ENCODE data around the gene EHMT1.
"Not testable (repeated sequence)": the region's sequence is repeated elsewhere in the genome, so short reads cannot be mapped to it uniquely, and the experiment has no call there.

EHMT1 gene

GRCh38 chr9:137720571-137721110, 101.8 kb downstream of the EHMT1 start:
- DNase-seq: no peak

GRCh38 chr9:137721479-137721878, 102.7 kb downstream of the EHMT1 start:
- no peak for DNase-seq

DNA sequence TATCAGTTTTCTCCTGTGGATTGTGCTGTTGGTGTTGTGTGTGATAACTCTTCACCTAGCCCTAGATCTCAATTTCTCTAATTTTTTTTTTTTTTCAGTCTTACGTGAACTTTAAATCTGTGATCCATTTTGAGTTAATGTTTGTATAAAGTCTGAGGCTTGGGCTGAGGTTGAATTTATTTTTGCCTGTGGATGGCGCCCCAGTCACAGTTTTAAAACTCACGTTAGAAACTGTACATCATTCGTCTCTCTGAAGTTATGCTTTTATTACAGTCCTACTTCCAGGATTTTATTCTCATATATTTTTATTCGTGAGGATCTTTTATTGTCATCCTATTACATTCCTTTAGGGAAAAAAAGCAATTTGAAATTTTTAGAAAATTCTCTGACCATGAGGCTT, 103.1 kb downstream of the EHMT1 start:
- DNase-seq: no peak

- DNase-seq: no peak
Observed at GRCh38 chr9:137722481-137722880, 103.7 kb downstream of the EHMT1 start.

GRCh38 chr9:137723356-137723755, 104.6 kb downstream of the EHMT1 start:
- not testable (repeated sequence) for DNase-seq

DNA sequence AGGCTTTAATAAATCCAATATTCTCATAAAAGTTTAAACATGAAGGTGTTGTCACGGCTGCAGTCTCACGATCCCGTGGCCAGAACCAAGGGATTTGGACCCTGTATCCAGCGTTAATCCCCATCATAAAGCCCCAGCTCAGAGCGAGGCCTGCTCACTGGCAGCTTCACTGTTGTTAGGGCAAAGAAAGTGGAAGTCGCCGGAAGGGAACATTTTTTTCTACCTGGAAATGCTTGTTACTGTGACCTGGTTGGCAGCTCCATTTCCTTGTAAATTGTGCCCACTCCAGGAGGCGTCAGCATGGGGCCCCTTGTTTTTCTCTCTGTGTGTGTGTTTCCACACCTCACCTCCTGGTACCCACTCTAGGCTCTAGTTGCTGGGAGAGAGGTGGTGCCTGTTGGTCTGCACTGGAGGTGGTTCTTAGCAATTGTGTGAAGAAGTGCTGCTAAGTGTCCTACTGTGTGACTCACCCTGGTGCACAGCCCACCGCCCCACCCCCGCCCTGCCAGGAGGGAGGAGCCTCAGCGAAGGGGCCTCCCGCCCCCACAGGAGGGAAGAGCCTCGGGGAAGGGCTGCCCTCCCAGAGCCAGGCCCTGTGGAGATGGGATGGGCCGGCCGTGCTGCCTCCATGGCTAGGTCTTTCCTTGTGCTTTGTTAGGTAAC, 105.1 kb downstream of the EHMT1 start:
- no peak for DNase-seq

GRCh38 chr9:137724818-137725240, 106.0 kb downstream of the EHMT1 start:
- no peak for DNase-seq

DNA sequence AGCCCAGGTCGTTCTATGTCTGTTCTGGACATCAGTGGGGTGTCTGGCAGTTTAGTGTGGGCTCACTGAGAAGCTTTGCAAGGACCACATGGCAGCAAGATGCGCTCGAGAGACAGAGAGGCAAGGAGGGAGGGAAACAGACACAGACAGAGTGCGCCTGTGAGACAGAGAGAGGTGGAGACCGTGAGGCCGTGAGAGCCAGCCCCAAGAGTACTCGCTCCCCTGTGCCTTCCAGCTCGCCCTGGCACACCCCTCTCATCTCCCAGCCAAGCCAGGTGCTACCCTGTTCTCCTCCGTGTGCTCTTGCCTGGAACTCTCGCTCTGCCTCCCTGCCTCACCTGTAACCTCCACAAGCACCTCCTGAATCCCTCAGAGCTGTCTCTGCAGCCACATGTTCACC, 106.8 kb downstream of the EHMT1 start:
- no peak for DNase-seq

GRCh38 chr9:137726336-137726735, 107.5 kb downstream of the EHMT1 start:
- not testable (repeated sequence) for DNase-seq

DNA sequence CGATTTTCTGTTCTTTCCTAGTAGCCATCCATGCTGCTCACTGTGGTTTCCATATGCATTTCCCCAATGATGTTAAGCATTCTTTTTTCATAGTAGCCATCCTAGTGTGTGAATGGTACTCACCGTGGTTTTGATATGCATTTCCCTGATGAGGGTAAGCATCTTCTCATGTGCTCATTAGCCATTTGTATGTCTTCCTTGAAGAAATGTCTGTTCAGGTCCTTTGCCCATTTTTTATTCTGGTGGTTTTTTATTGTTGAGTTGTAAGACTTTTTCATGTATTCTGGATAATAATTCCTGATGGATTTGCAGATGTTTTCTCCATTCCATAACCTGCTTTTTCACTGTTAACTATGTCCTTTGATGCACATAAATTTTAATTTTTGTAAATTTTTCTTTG, 108.0 kb downstream of the EHMT1 start:
- DNase-seq: no peak

- DNase-seq: no peak
Observed at GRCh38 chr9:137727716-137728115, 108.9 kb downstream of the EHMT1 start.

DNA sequence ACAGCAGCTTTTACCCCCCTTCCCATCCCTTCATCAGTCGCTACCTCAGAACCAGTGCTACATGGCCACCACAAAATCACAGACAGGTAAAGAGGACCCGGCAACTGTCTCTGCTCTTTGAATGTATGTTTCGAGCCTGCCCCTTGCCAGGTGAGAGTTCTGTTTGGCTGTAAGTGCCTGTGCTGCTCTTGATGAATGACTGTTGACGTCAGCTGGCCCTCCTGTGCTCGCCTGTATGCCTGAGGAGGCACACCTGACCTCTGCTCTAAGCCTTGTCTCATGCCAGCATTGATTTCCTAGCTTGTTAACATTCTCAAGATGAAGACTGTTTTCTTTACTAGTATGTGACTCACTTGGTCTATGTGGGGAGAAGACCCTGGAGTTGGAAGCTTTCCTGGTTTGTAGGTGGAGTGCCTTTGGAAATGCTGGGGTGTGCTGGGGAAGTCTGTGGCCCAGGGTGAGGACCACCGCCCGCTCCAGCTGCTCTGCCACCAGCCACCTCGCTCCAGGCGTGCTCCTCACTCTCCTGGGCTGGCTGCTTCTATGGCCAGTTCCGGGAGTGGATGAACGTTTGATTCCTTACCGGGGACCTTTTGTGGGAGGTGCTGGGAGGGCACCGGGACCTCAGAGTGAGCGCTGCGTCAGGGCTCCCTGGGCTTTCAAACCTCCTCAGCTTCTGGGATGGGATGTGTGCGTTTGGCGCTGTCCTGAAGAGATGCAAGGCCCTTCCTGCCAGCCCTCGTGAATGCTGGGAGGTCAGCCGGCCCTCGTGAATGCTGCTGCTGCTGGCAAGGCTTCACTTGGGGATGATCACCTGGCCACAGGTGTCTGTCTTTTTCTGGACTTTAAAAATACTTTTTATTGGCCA, 109.9 kb downstream of the EHMT1 start:
- DNase-seq: no peak

DNA sequence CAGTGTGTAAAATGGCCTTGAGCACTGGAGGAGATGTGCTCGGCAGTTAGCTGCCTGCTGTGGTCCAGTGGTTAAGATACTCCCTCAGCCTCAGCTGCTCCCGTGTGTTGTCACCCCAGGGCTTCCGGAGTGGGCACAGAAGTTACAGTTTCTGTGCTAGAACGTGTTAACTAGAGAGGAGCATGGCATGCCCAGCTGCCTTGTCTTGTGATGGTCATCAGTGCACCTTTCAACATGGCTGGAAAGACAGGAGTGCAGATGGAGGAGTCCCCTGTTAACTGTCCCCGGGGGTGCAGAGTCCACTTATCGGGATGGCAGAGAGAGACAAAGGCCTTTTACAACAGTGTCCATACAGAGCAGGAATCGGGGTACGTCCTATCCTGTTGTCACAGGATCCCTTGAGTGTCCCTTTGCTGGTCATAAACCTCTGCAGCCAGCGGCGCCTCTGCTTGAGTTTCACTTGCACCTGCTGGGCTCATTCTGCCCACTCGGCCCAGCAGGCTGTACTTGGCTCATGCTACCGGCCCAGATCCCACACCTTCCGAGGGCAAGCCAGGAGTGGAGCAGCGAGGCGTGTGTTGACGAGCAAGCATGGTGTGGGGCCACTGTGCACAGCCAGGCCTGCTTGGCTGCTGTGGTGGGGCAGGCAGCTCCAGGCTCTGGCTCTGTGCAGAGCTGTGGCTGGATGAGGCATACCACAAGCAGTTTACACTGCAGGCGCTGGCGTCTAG, 112.6 kb downstream of the EHMT1 start:
- DNase-seq: no peak

DNA sequence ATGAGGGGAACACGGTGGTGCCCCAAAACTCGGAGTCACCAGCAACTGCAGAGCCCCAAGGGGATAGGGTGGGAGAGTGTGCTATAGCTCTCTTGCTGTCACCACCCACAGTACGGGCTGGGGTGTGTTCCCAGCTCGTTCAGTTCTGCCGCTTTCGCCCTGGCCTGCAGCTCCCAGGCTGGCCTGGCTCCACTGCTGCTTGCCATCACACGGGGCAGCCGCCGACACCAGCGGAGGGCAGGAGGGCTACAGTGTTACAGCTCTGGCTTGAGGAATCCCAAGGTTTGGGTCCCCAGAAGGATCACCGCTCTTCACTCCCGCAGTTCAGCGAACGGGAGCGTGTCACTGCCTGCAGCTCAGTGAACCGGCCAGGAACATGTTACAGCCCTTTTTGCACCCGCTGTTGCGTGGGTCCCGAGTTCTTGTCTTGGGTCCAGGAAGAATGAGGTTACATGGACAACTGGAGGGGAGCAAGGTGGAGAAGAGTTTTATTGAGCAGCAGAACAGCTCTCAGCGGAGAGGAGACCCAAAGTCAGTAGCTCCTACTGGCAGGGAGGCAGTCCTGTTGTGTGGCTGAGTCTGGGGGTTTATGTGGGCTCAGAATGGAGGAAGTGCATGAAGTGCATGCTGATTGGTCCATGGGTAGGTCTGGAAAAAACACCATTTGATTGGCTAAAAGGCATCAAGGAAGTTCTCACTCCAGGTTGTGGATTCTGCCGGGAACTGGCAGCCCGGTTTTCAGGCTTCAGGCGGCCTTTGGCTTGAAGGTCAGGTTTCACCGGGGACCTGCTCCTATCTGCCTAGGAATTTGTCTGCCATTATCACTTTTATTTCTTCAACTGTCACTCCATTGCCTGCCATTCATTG, 113.4 kb downstream of the EHMT1 start:
- no peak for DNase-seq

- no peak for DNase-seq
Observed at GRCh38 chr9:137733429-137733828, 114.6 kb downstream of the EHMT1 start.

- no peak for DNase-seq
Observed at GRCh38 chr9:137734181-137734580, 115.4 kb downstream of the EHMT1 start.

DNA sequence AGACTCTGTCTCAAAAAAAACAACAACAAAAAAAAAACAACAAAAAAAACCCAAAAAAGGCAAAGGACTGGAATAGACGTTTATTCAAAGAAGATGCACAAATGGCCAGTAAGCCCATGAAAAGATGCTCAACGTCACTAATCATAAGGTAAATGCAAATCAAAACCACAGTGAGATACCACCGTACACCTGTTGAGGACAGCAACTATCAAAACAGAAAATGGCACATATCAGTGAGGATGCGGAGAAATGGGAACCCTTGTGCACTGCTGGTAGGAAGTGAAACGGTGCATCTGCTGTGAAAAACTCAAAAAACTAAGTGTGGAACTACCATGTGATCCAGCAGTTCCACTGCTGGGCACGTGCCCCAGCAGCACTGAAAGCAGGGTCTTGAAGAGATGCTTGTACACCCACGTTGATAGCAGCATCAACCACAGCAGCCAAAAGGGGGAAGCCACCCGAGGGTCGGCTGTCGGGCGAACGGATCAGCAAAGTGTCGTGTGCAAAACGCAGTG, 119.4 kb downstream of the EHMT1 start:
- not testable (repeated sequence) for DNase-seq

DNA sequence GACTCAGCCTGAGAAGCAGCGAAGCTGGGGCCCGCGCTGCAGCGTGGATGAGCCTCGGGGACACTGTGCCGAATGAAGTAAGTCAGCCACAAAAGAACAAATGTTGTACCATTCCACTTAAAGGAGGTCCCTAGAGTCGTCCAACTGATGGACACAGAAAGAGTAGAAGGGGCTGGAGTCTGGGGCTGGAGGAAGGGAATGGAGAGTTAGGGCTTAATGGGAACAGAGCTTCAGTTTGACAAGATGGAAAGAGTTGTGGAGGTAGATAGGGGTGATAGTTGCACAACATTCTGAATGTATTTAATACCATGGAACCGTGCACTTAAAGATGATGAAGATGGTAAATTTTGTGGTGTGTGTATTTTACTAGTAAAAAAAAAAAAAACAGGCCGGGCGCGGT, 119.9 kb downstream of the EHMT1 start:
- no peak for DNase-seq

DNA sequence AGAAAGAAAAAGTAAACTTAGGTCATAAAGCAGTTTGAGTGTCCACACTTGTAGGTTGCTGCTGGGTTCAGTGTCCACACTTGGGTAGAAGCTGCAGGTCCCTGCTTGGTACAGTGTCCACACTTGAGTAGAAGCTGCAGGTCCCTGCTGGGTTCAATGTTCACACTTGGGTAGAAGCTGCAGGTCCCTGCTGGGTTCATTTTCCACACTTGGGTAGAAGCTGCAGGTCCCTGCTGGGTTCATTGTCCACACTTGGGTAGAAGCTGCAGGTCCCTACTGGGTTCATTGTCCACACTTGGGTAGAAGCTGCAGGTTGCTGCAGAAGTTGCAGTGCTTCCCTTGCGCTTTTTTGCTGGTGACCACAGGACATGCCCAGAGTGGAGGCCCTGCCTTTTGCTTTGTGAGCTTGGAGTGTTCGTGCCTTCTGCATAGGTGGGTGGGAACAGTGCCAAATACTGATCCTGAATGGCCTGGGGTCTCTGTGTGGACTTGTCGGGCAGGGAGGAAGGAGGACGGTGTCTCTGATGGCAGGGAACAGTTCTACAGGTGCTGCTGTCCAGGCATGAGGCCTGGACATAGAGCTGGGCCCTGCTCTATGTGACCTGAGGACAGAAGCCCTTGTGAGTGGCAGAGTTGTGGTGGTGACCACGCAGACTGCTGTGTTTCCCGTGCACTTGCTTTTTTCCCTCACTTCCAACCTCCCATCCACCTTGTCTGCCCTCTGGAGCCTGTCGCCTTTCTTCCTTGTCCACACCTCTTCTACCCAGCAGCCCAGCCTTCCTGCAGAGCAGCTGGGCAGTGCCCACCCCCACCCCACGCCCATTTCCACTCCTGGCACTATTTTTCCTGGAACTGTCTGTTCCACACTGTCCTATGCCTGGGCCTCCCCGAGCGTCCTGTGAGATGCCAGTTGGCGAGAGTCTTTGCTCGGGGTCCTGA, 120.8 kb downstream of the EHMT1 start:
- DNase-seq: no peak

- DNase-seq: no peak
Observed at GRCh38 chr9:137740312-137740711, 121.5 kb downstream of the EHMT1 start.

DNA sequence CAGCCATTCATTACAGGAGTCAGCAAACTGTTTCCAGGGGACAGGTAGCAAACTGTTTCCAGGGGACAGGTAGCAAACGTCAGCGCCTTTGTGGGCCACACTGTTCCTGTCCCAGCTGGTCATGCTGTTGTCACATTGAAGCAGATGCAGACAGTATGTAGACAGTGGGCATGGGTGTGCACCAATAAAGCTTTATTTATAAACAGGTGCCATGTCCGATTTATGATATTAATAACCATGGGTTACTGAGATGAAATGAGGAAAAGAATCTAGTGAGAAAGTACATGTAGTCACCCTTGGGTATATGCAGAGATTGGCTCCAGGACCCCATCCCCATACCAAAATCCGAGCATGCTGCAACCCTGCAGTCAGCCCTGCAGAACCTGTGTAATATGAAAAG, 122.5 kb downstream of the EHMT1 start:
- DNase-seq: no peak

Data from cerebellar nuclear complex (tissue), 1 donor.